NCI-H146 treated with DMSO at 0.1 percent for 48 hours (cell line): ENCODE measurements around the gene WWP2.
"Not testable (repeated sequence)": the region's sequence is repeated elsewhere in the genome, so short reads cannot be mapped to it uniquely, and the experiment has no call there.

Experiments used
- DNase-seq: peaks from one replicate; lab custom pipeline; 2025; ENCODE audit not compliant: unreplicated experiment; lab: John Stamatoyannopoulos, UW

The WWP2 gene

DNA sequence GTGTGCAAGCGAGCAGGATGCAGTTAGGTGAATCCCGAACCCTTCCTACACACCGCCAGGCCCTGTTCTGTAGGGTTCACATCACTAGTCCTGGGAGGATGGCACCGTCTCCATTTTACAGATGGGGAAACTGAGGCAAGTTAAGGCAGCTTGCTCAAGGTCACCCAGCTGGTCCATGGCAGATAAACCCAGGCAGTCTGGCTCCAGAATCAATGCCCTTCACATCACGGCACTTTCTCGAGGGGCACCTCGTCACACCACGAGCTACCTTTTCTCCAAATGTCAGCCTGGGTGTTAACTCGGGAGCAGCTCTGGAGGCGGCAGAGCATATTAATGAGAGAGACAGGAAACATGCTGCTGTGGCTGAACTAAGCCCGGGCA lies 16.9 kb upstream of the WWP2 start:
- DNase-seq = no peak

DNA sequence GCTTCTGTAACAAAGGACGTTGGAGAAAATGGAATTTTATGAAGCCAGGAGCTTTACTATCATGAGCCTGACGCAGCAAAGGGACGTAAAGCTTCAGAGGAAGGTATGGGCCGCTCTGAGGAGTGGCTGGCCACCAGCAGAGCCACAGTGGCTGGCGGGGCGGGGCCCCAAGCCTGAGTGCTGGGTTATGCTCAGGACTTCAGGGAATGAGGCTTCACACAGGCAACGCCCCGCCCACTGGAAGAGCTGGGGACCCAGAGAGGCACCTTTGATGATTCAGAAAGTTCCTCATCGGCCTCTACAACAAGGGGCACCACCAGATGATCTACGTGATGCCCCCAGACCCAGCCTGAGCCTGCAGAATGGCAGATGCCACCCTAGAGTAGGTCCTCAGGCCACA lies 16.2 kb upstream of the WWP2 start:
- no peak for DNase-seq

DNA sequence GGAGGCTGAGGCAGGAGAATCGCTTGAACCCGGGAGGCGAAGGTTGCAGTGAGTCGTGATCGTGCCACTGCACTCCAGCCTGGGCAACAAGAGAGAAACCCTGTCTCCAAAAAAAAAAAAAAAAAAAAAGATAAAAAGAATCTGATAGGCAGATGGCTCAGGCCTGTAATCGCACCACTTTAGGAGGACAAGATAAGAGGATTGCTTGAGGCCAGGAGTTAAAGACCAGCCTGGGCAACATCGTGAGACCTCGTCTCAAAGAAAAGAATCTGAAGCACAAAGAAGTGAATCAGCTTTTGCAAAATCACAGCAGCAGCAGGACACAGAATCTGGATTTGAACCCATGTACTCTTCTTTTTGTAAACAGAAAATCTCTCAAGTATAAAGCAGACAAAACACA lies 15.0 kb upstream of the WWP2 start:
- no peak for DNase-seq

DNA sequence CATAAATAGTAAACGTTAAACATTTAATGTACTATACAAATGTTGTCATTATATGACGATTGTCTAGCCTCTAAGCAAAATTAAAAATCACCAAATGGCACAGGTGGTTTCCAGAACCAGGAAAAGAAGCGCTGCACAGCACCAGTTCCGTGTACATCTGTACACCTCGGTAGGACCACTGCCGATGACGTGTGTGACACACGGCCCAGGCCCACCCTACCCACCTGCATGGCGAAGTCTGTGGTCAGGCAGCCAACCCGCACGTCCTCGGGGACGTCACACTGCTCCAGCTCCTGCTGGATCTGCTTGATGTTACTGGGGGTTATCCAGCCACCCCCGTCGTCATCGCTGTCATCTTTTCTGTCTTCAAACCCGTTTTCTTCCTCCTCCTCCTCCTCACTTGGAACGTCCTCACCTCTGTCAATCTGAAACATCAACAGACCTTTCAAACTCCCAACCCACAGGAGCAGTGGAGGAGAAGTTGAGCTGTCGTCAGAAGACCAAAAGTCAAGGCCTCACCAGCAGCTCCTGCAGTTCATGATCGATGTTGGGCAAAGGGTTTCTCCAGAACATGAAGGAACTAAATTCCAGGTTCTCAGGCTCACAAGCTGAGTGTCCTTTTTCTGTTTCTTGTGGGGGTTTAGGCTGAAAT lies 13.3 kb upstream of the WWP2 start:
- no peak for DNase-seq

DNA sequence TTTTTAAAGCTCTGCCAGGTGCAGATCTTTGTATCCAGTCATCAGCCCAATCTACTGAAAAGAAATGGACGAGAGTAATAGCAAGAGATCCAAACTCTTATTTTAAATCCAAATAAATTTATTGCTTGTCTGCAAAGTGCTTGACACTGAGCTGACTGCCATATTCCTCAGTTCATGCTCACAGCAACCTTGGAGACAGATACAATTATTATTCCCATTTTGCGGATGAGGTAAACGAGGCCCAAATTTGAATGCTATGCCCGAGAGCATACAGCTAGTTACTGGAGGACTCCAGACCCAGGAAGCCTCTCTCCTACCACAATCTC lies 8.0 kb upstream of the WWP2 start:
- no peak for DNase-seq

DNA sequence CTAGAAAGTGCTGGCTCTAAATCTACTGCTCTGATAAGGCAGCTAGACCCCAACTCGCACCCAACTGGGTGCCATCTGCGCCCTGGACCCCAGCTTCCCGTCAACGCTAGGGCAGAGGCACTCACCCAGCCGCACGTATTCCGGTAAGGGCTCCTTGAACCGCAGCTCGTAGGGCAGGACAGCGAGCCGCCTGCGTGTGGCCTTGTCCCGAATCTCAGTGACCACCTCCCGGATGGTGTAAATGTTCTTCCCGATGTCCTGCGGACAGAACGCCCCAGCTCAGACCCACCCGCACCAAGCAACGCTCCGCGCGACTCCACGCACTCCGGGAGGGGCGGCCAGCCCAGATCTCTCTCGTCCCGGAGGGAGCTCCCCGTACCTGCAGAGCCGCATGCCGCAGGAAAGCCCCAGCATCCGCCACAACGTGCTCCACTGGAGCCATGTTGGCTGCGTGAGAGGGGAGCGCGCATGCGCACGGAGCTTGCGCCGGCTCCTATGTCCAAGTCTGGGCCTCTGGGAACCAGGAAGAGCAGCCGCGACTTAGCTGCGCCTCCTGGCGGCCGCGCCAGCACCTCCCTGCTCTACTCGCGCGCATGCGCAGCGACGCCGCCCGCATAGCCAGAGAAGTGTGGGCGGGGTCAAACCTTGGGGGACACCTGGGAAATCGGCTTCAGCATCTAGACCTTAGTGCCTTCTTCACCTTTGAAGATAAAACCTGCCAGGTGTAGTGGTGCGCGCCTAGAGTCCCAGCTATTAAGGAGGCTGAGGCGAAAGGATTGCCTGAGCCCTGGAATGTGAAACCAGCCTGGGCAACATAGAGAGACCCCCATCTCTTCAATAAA lies 7.4 kb upstream of the WWP2 start, which contains the start of gene NOB1:
NOB1 (minus strand) TSS at position 458 of the 842 bp plus-strand sequence; CDS start at position 442, 16 bp downstream.
- DNase-seq = peak; percentile 77

DNA sequence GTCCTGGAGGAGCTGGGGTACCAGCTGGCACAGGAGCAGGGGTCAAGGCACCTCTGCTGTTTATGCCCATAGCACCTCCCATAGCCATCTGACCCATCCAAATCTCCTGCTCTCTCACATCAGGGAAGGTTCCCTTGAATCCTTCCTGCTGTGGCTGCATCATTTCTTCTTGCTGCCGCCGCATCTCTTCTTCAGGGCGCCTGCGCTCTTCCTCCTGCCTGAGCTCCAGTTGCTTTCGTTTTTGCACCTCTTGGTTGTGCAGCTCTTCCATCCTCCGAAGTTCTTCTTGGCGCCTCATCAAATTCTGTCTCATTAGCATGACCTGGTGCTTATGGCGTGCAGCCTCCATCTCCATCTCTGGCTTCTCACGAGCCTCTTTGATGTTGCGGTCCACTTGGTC lies 5.4 kb upstream of the WWP2 start:
- DNase-seq = no peak

DNA sequence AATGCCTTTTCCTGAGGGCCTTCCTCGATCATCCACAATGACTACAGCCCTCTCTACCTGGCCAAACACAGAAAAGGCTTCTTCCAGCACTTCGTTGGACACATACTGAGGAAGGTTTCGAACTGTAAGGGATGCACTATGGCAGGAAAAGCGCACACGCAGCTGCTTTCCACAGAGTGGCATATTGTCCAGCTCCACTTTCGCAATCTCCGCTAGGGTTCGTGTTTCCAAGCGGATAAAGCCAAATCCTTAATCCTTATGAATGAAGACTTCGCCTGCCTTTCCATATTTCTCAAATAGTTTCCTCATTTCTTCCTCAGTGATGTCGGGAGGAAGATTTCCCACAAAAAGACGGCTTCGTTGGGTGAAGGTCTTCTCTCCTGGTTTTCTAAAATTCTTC lies 4.8 kb upstream of the WWP2 start:
- not testable (repeated sequence) for DNase-seq

DNA sequence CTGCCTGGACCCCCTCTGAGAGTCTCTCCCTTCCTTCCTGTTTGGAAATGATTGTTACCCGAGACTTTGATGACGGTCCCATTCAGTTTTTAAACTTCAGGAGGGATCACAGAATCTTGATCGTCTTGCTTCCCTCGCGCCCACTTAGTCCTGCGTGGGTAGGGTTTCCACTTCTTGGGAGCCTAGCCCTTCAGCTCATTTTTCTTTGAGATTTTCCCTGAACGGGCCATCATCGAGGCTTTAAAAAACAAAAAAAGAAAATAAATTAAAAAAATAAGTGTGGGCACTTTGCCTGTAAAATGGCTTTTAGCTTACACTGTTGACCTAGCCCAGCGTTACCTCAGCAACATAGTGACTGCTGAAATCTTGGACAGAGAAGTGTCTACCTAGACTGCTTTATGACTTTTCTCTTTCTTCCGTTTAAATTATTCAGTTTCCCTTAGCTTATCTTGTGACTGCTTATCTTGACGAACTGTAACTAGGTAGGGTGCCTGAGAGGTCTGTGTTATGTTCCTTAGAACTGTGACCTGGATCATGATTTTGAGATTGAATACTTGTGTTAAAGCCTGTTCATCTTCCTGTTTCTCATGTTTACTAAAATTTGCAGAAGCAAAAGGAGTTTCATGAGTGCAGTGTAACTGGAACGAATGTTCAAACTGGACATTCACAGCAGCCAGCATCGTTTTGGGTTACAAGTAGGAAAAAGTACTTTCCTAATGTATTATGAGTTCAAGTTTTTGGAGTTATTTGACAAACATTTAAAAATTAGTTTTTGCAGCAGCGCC lies 874 bp downstream of the WWP2 start:
- DNase-seq = peak; percentile 0

DNA sequence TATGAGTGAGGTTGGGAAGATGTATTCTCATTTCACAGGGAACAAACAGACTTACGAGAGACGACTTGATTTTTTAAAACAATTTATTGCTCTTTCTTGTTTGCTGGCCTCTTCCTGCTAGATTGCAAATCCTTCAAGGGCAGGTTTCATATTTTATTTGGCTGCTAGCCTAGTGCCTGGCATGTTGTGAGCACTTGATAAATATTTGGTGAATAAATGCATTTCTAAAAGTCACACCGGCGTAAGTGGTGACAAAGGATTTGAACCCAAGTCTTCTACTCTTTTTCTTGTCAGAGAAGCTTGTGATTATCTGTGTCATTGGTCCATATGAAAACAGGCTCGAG lies 1.4 kb downstream of the WWP2 start:
- DNase-seq = no peak

DNA sequence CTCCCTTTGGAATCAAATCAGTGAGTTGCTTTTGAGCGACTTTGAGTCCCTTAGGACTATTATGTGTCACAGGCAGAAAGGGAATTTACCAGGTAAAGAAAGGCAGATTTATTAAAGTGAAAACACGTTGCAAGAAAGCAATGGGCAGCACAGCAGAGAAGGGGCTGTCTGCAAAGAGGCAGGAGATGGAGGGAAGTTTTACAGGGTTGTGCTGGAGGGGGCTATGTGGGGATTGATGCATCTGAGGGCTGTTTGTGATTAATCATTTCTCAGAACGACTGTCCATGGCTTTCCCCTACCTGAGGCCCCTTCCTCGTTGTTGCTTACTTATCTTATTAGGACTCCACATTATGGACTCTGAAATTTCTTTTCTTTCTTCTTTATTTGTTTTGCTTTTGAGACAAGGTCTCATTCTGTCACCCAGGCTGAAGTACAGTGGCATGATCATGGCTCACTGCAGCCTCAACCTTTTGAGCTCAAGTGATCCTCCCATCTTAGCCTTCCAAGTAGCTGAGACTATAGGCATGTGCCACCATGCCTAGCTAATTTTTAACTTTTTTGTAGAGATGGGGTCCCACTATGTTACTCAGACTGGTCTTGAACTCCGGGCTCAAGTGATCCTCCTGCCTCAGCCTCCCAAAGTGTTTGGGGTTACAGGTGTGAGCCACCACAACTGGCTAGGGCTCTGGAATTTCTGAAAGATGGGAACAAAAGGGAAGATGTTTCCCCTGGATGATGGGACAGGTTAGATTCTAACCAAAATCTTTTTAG lies 5.5 kb downstream of the WWP2 start:
- DNase-seq = no peak

DNA sequence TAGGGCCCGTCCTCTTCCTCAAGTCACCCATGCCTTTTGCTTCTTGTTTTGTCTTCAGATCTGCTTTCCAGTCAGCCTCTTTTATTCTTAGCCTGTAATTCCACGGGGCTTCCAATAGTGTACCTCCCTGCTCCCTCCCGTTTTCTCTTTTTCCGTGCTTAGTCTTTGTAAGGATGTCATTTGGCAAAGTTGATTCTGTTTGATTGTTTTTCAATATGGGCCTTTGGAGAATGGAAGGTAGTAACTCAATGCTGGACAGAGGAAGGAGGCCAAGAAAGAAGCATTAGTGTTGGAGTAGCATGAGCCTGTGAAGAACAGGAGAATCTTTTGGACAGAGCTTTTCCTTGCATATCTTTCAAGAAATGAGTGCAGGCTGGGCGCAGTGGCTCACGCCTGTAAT lies 6.5 kb downstream of the WWP2 start:
- DNase-seq = no peak

DNA sequence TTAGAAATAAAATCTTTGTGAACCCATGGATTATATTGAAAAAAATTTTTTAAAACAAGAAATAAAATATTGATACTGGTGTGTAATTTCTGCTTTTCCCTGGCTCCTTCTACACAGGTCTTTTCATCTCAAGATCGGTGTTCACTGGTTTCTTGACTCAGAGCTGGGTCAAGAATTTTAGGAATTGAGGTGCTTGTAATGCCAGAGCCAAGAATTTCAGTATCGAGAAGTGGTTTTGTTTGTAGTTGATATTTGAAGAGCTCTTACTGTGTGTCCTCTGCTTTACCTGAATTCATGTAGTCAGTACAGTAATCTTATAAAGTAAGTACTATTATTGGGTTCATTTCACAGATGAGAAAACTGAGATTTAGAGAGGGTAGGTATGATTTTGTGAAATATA lies 7.3 kb downstream of the WWP2 start:
- no peak for DNase-seq

DNA sequence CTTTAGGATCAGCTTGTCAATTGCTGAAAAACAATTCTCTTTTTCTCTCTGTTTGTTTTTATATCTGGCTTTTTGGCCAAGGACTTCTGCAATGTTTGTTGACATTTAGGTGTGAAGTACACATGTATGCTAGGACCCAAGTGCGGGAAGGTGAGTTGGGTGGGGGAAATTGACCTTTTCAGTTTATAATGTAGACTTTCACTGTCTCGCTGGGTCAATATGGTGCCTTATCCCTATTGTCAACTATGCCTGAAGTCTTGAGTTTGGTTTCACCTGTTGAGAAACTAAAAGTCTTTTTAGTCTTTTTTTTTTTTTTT lies 9.5 kb downstream of the WWP2 start:
- DNase-seq = no peak

DNA sequence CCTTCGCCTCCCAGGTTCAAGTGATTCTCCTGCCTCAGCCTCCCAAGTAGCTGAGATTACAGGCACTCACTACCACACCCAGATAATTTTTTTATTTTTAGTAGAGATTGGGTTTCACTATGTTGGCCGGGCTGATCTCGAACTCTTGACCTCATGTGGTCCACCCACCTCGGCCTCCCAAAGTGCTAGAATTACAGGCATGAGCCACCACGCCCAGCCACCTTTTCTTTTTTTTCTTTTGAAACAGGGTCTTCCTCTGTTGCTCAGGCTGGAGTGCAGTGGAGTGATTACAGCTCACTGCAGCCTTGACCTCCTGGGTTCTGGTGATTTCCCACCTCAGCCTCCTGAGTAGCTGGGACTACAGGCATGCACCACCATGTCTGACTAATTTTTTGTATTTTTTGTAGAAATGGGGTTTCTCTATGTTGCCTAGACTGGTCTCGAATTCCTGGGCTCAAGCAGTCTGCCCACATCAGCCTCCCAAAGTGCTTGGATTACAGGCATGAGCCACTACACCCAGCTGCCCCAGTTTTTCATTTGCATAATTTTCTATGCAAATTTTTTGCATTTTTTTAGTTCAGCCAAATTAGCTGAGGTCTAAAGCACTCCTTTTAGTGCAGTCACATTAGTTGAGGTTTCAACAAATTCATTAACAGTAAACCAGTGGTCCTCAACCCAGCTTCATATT lies 11.3 kb downstream of the WWP2 start:
- no peak for DNase-seq

DNA sequence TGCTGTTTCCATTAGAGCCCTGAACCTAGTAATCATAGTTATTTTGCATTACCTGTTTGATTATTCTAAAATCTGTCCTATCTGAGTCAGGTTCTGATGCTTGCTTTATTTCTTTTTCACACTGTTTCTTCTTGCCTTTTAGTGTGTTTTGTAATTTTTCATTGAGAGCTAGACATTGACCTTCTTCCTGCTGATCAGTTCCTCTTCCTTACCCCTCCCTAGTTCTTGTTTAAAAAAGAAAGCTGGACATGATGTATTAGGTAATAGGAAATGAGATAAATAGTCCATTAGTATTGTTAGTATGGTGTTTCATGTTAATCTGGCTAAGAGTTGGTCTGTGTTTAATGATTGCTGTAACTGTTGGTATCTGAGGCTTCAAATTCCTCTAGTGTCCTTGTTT lies 13.4 kb downstream of the WWP2 start:
- no peak for DNase-seq

DNA sequence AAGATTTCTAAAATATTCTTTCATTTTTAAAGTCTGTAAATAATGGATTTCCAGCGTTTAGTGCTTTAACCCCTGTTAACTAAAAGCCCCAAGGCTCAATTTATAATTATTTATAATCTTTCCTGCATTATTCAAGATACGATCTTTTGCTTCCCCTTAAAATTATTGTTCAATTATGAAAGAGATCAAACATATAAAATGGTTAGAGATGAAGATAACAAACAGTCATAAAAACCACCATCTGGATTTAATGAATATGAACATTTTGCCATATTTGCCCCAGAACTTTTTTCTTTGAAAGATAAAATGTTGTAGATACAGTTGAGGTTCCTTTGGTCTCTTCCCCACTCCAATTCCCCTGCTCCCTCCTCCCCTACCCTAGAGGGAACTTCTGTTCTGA lies 17.6 kb downstream of the WWP2 start:
- no peak for DNase-seq

DNA sequence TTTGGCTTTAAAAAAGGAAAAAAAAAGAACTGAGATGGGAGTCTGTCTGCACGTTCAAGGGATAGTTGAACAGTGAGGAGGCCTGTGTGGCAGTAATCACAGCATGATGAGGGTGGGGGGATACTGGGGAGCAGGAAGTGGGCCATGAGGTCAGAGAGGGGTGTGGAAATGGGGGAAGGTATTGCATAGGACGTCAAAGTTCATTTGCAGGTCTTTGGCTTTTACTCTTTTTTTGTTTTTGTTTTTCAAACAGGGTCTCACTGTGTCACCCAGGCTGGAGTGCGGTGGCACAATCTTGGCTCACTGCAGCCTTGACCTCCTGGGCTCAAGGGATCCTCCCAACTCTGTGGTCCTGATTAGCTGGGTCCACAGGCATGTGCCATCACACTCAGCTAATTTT lies 19.0 kb downstream of the WWP2 start:
- no peak for DNase-seq

DNA sequence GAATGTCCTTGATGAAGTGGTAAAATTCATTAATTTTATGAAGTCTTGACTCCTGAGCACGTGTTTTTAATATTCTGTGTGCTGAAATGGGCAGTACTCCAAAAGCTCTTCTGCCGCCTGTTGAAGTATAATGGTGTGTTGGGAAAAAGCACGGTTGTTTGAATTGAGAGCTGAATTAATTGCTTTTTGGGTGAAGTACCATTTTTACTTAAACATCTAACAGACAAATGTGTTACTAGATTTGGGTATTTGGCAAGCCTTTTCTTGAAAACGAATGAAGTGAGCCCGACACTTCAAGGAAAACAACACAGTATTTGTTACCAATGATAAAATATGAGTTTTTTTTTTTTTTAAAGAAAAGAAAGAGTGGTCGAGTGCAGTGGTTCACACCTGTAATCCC lies 22.5 kb downstream of the WWP2 start:
- DNase-seq = no peak

DNA sequence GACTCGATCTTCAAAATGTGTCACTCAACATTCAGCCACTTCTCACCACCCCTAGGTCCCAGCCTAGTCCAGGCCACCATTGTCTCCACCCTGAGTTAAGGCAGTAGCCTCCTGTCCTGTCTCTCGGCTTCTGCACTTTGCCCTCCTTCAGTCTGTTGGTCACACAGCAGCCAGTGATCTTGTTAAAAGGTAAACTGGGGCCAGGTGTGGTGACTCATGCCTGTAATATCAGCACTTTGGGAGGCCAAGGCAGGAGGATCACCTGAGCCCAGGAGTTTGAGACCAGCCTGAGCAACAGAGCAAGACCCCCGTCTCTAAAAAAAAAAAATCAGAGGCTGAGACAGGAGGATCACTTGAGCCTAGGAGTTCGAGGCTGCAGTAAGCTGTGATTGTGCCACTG lies 25.8 kb downstream of the WWP2 start:
- DNase-seq = no peak

DNA sequence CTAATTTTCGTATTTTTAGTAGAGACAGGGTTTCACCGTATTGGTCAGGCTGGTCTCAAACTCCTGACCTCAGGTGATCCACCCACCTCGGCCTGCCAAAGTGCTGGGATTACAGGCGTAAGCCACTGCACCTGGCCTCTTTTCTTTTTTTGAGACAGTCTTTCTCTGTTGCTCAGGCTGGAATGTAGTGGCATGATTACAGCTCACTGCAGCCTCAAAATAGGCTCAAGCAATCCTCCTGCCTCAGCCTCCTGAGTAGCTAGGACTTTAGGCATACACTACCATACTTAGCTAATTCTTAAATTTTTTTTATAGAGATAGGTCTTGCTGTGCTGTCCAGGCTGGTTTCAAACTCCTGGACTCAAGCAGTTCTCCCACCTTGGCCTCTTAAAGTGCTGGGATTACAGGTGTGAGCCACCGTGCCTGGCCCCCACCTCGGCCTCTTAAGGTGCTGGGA lies 29.3 kb downstream of the WWP2 start:
- not testable (repeated sequence) for DNase-seq
